Fibroblast of mammary gland (primary cell): ENCODE measurements around the gene ZNF525.

ENCODE experiments used
- DNase-seq: peaks from one replicate; pipeline ENCODE4 v3.0.0-alpha.2; 2010; ENCODE audit warnings: low read depth
- H3K4me3 ChIP-seq: 2 replicates; pipeline ENCODE4 v1.5.1; 2011; ENCODE audit warnings: low read depth, mild to moderate bottlenecking, low read length, moderate library complexity; ENCODE audit not compliant: control insufficient read depth
- TF ChIP-seq, protein P1 (sequence below): conservative IDR thresholded peaks from 2 replicates; pipeline ENCODE4 v1.5.1; 2011; ENCODE audit warnings: low read depth, low read length, inconsistent platforms; ENCODE audit not compliant: control insufficient read depth, insufficient read depth

Gene ZNF525

DNA sequence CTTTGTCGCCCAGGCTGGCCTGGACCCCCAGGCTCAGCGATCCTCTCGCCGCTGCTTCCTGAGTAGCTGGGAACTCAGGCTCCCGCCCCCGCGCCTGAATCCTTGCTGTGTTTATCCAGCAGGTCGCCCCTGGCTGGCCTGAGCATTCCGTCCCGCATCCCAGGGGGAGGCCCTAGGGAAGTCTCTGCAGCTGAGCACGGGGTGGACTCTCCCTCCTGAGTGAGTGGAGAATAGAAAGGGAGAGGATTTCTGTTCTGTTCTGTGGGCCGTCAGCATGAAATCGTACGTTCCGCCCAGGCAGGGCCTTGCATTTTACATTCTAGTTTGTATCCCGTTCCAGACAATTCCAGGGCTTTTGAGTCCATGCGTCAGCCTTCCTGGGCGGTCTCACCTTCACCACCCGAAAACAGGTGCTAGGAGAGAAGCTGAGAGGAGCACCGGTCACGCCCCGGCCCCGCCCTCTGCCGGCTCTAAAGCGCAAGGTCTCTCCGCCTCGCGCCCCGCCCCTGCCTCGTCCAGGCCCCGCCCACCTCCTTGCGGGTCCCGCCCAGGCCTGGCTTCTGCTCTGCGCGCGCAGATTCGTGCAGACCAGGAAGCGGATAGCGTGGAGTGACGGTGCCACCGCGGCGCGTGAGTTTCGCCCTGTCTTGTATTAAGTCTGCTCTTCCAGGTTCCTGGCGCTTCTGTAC is 66.0 kb downstream of the ZNF525 start, which contains the start of gene ZNF761:
ZNF761 (plus strand) TSS at position 586 of the 689 bp plus-strand sequence. CDS start 15,285 bp downstream, outside the sequence.
- peak; percentile 84 for DNase-seq
- H3K4me3 ChIP-seq, result peak within 1 kb of the TSS; percentile 87
- TF ChIP-seq, protein P1, sequence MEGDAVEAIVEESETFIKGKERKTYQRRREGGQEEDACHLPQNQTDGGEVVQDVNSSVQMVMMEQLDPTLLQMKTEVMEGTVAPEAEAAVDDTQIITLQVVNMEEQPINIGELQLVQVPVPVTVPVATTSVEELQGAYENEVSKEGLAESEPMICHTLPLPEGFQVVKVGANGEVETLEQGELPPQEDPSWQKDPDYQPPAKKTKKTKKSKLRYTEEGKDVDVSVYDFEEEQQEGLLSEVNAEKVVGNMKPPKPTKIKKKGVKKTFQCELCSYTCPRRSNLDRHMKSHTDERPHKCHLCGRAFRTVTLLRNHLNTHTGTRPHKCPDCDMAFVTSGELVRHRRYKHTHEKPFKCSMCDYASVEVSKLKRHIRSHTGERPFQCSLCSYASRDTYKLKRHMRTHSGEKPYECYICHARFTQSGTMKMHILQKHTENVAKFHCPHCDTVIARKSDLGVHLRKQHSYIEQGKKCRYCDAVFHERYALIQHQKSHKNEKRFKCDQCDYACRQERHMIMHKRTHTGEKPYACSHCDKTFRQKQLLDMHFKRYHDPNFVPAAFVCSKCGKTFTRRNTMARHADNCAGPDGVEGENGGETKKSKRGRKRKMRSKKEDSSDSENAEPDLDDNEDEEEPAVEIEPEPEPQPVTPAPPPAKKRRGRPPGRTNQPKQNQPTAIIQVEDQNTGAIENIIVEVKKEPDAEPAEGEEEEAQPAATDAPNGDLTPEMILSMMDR, result no peak

DNA sequence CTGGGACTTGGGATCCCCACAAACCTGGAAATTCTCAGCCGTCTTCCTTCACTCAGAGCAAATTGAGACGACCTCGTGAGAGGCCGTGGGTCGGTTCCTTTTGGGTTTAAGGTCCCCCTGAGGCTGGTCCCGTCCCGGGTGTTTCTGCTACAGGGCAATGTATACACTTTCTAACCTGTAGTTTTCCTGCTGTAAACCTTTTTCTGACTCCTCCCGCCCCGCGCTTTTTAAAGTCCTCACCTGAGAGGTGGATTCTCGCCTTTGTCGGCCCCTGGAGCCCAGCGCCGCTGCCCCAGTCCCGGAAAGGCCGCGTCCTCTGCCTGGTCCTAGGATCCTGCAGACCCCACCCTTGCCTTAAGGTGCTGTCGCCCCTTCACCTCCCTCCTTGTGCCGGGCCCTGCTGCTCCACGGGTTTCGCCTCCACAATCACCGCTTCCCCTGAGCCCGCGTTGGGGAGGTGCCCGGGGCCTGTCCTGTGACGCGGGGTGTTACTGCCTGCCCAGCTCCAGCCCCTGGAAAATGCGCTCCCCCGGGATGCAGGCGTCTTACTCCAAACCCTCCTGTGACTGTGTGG is 66.7 kb downstream of the ZNF525 start:
- TF ChIP-seq, protein P1, result no peak
- DNase-seq, result peak; percentile 25
- peak overlapping the region; percentile 87 for H3K4me3 ChIP-seq
